K562 (cell line): Measurements from ENCODE around the gene PRMT3. TPM values are rescaled to one million over a fixed set of nuclear protein-coding genes. Genes with fewer than 3 reads are reported as not detected.

ENCODE experiments used
- ATAC-seq: fragments of 200-7000 bp; cut with Tn5 transposase; 3 replicates; pipeline ENCODE4 v1.9.1; 2020; ENCODE audit warnings: moderate library complexity
- BruUV-seq: library from RNA; stranded (reverse); fragments of 400-500 nt; replicated peaks from 2 replicates; lab custom pipeline; 2021; lab: Mats Ljungman, UMichigan
- CTCF ChIA-PET: fragments of 300-600 bp; formaldehyde crosslinking; extraction: SDS; loops from one replicate; lab custom pipeline; 2021; ENCODE audit warnings: low intra/inter-chr PET ratio; lab: Yijun Ruan, JAX
- POLR2A ChIA-PET: fragments of 300-600, 350-650 bp; sonication (Branson Sonifier 250); formaldehyde crosslinking; extraction: SDS; loops from one replicate; lab custom pipeline; 2021; ENCODE audit warnings: antibody characterized with exemption, inconsistent platforms; lab: Yijun Ruan, JAX
- DNase-seq, 4 experiments: peaks; one replicate each; pipeline versions ENCODE4 v3.0.0 to v3.0.0-alpha.2; 2011 to 2018; ENCODE audit warnings: low spot score in 3 of 4, mixed read lengths in 3 of 4; ENCODE audit errors: extremely low read depth in 1 of 4
- FAIRE-seq: peaks from 2 replicates; lab custom pipeline; 2011; peaks lifted over from hg19 to GRCh38; lab: Jason Lieb, UNC
- H2AFZ ChIP-seq: 2 replicates; pipeline ENCODE4 v1.6.0; 2011; ENCODE audit warnings: low read depth, low read length, control low read depth, inconsistent platforms
- H3K27ac ChIP-seq: fragments of 200-600 bp; 3 replicates; pipeline ENCODE4 v1.8.0; 2011; ENCODE audit warnings: low read depth, mild to moderate bottlenecking, control low read depth, inconsistent platforms, low read length, moderate library complexity, mixed read lengths; ENCODE audit errors: extremely low read depth
- H3K27me3 ChIP-seq, 2 experiments: fragments of 300-600 bp in 1 of 2; 2 replicates in 1 of 2; 3 replicates in 1 of 2; pipeline versions ENCODE4 v1.6.0 to v1.8.0; 2011; ENCODE audit warnings: inconsistent platforms in 2 of 2, low read length in 2 of 2, mild to moderate bottlenecking in 1 of 2, mixed read lengths in 1 of 2, moderate library complexity in 1 of 2; ENCODE audit not compliant: control insufficient read depth in 2 of 2, insufficient read depth in 2 of 2
- H3K36me3 ChIP-seq: fragments of 300-600 bp; 3 replicates; pipeline ENCODE4 v1.8.0; 2011; ENCODE audit warnings: mild to moderate bottlenecking, low read length, inconsistent platforms; ENCODE audit not compliant: control insufficient read depth, insufficient read depth
- H3K4me1 ChIP-seq, 2 experiments: fragments of 200-600 bp in 1 of 2; replicated peaks in 1 of 2; 2 replicates in 1 of 2; 3 replicates in 1 of 2; pipeline versions ENCODE4 v1.5.1 to v1.8.0; 2011; ENCODE audit warnings: inconsistent platforms in 2 of 2, low read length in 2 of 2, mild to moderate bottlenecking in 1 of 2, mixed read lengths in 1 of 2, moderate library complexity in 1 of 2; ENCODE audit not compliant: control insufficient read depth in 2 of 2, insufficient read depth in 2 of 2
- H3K4me2 ChIP-seq: 2 replicates; pipeline ENCODE4 v1.6.1; 2011; ENCODE audit warnings: low read length, control low read depth, inconsistent platforms, mixed read lengths; ENCODE audit not compliant: insufficient read depth
- H3K4me3 ChIP-seq: fragments of 200-600 bp; sonication (generic), shearing (Covaris generic); 2 replicates; pipeline ENCODE4 v1.5.1; 2016; ENCODE audit warnings: control low read depth, inconsistent platforms
- H3K79me2 ChIP-seq: fragments of 200-600 bp; 3 replicates; pipeline ENCODE4 v1.8.0; 2011; ENCODE audit warnings: low read length, inconsistent platforms; ENCODE audit not compliant: control insufficient read depth, insufficient read depth
- H3K9ac ChIP-seq, 2 experiments: 2 replicates each; pipeline versions ENCODE4 v1.6.0 to v1.6.1; 2011; ENCODE audit warnings: low read depth in 2 of 2, low read length in 2 of 2, control low read depth in 1 of 2, inconsistent platforms in 1 of 2, mild to moderate bottlenecking in 1 of 2, mixed read lengths in 1 of 2; ENCODE audit not compliant: insufficient read depth in 1 of 2
- H3K9me1 ChIP-seq: one replicate; pipeline ENCODE4 v1.6.0; 2011; ENCODE audit warnings: inconsistent platforms, mild to moderate bottlenecking, low read length, moderate library complexity; ENCODE audit not compliant: control insufficient read depth, insufficient read depth
- H3K9me3 ChIP-seq: replicated peaks from 2 replicates; pipeline ENCODE4 v1.5.1; 2011; ENCODE audit warnings: low read depth, low read length, inconsistent platforms; ENCODE audit not compliant: control insufficient read depth, insufficient read depth
- H4K20me1 ChIP-seq: replicated peaks from 2 replicates; pipeline ENCODE4 v1.6.1; 2011; ENCODE audit warnings: low read length, inconsistent platforms, mixed read lengths; ENCODE audit not compliant: control insufficient read depth, insufficient read depth
- CREB3 ChIP-seq: fragments of 450-650 bp; conservative IDR thresholded peaks from 2 replicates; pipeline ENCODE4 v1.6.1; 2016; ENCODE audit warnings: missing genetic modification characterization, low read depth, mild to moderate bottlenecking, missing compliant biosample characterization, moderate library complexity
- GATA2 ChIP-seq: sonication (generic); formaldehyde crosslinking; IDR thresholded peaks from 2 replicates; pipeline ENCODE4 v1.4.0; 2020; ENCODE audit warnings: mild to moderate bottlenecking, missing genetic modification reagents
- GTF3C2 ChIP-seq: IDR thresholded peaks from 3 replicates; pipeline ENCODE4 v1.6.1; 2011; ENCODE audit warnings: borderline replicate concordance, mild to moderate bottlenecking, moderate library complexity; ENCODE audit not compliant: insufficient read length; ENCODE audit errors: extremely low read depth
- HDAC2 ChIP-seq: fragments of 450-650 bp; IDR thresholded peaks from 2 replicates; pipeline ENCODE4 v1.6.1; 2016; ENCODE audit warnings: mild to moderate bottlenecking
- HMG20B ChIP-seq: fragments of 250-450 bp; sonication (Bioruptor Pico); IDR thresholded peaks from 2 replicates; pipeline ENCODE4 v1.5.0; 2021; ENCODE audit warnings: mild to moderate bottlenecking
- KLF1 ChIP-seq: fragments of 450-650 bp; IDR thresholded peaks from 2 replicates; pipeline ENCODE4 v1.6.1; 2016; ENCODE audit warnings: missing genetic modification characterization, missing compliant biosample characterization
- L3MBTL2 ChIP-seq: fragments of 450-650 bp; IDR thresholded peaks from 2 replicates; pipeline ENCODE4 v1.6.1; 2016; ENCODE audit warnings: mild to moderate bottlenecking, moderate library complexity
- MAZ ChIP-seq, 2 experiments: fragments of 450-650 bp in 1 of 2; sonication (generic) in 1 of 2; formaldehyde crosslinking; IDR thresholded peaks in 1 of 2; conservative IDR thresholded peaks in 1 of 2; 2 replicates each; pipeline versions ENCODE4 v1.4.0 to v1.5.0; 2020; ENCODE audit warnings: mild to moderate bottlenecking in 1 of 2, missing genetic modification reagents in 1 of 2
- NR2C2 ChIP-seq, 2 experiments: fragments of 200-800 bp in 1 of 2; sonication (Bioruptor generic) in 1 of 2; sonication (generic) in 1 of 2; formaldehyde crosslinking in 1 of 2; IDR thresholded peaks; 2 replicates each; pipeline versions ENCODE4 v1.6.1 to v1.8.0; 2016 to 2022; ENCODE audit warnings: mild to moderate bottlenecking in 1 of 2, missing compliant biosample characterization in 1 of 2, missing genetic modification characterization in 1 of 2, missing genetic modification reagents in 1 of 2
- ZNF445 ChIP-seq: fragments of 250-450 bp; sonication (Bioruptor Pico); IDR thresholded peaks from 2 replicates; pipeline ENCODE4 v1.4.0; 2020; ENCODE audit warnings: low read depth, mild to moderate bottlenecking, moderate library complexity
- WGBS: fragments of 100-300 bp; shearing (Covaris generic); methylation state at CpG from one replicate; pipeline ENCODE4 v1.1.6; 2016; ENCODE audit warnings: low coverage, mixed read lengths; ENCODE audit not compliant: insufficient coverage; ENCODE audit errors: missing lambda C conversion rate; 5-methylcytosine and 5-hydroxymethylcytosine counted together
- in situ Hi-C: fragments of 300-500 bp; cut with MboI; formaldehyde crosslinking; loops from 4 replicates; pipeline ENCODE4 v1.15.0; 2018; ENCODE audit warnings: inconsistent platforms, mixed read lengths
- intact Hi-C: fragments of 100-400 bp; cut with micrococcal nuclease; formaldehyde crosslinking; loops from 2 replicates; pipeline ENCODE4 v1.14.2; 2022
- polyA plus RNA-seq, 8 experiments: library from polyadenylated mRNA; depleted of rRNA in 4 of 8; stranded (reverse) in 5 of 8; unstranded in 3 of 8; fragments of >200 nt; fragmentation: Nextera tagmentation in 2 of 8; fragmentation: Illumina TruSeq in 1 of 8; extraction: Ambion mirVana in 2 of 8; extraction: Trizol in 1 of 8; gene quantifications; 2 replicates each; pipeline versions ENCODE4 v1.2.1 to v1.2.3, GENCODE V29; 2011 to 2014; ENCODE audit warnings: inconsistent platforms in 1 of 8, missing spikeins in 1 of 8
- total RNA-seq, 7 experiments: library from RNA; depleted of rRNA in 6 of 7; stranded (reverse); fragments of >200 nt in 6 of 7; fragmentation: Illumina TruSeq in 2 of 7; extraction: Trizol in 2 of 7; gene quantifications; 2 replicates each; pipeline versions ENCODE4 v1.2.1 to v1.2.3, GENCODE V29; 2011 to 2021; ENCODE audit warnings: low replicate concordance in 1 of 7

Gene PRMT3
- total and polyA plus RNA-seq, 9 of the 15 experiments (the other 6 are each of a cell fraction or from before 2014, with no cell fraction given) = 24.0 to 62.1 (median 44.7) TPM

GRCh38 chr11:20474176-20474881 lies 86.8 kb downstream of the PRMT3 start:
- Histone ChIP-seq H3K9me3 (no peaks in the 10 kb centered on the region), H3K4me1 (peaks cover 20 to 41% of the 10 kb centered on the region in 2 experiments), H3K36me3 (peaks cover 21% of the 10 kb centered on the region; the same call in 2 of the 3 replicates), H3K9ac (peak overlapping the region; percentile 34 to 59; a peak in 2 of 4 replicates), H3K4me3 (no peak overlapping the region), H4K20me1 (no peaks in the 10 kb centered on the region), H3K27me3 (no peaks in the 10 kb centered on the region), H3K27ac (peak overlapping the region; percentile 44), H3K79me2 (peaks cover 22% of the 10 kb centered on the region; the same call in 1 of the 3 replicates), H3K4me2 (peak overlapping the region; percentile 27), H3K9me1 (peaks cover 3% of the 10 kb centered on the region), H2AFZ (peak overlapping the region; percentile 42; the same call in 1 of the 2 replicates)
- POLR2A ChIA-PET = interaction anchor here (0.6 to 3.9 kb wide), 4 partner anchors 11 to 110 kb away, joined by 3 to 12 read pairs (median 3); no protein-coding TSS in a partner anchor
- FAIRE-seq (peak; percentile 35), ATAC-seq (peak; percentile 67), DNase-seq (peak in 1 of 4 experiments; percentile 37)
- WGBS = 55% methylated on average over 7 of the region's 7 CpGs
- in situ Hi-C loops (no loop called here), intact Hi-C loops (no loop called here)
- CTCF ChIA-PET = no interaction called here
- BruUV-seq = no TSS peak
- TF ChIP-seq HDAC2 (0 out of 2 replicates have a peak, but pooled peaks have one; percentile 24), L3MBTL2 (peak; percentile 14; the same call in 1 of the 2 replicates), GTF3C2 (no peak), KLF1 (tag) (no peak), ZNF445 (CRISPR knock-in tag) (no peak), GATA2 (CRISPR knock-in tag) (0 out of 2 replicates have a peak, but pooled peaks have one; percentile 17), HMG20B (CRISPR knock-in tag) (no peak), NR2C2 (CRISPR knock-in tag; IDR thresholded peaks at IDR 0.05) (no peak), NR2C2 (tag; IDR thresholded peaks at IDR 0.05) (peak; percentile 31), CREB3 (tag) (no peak), MAZ (CRISPR knock-in tag; conservative IDR thresholded peaks at IDR 0.05 in 1 of 2, IDR thresholded peaks at IDR 0.05 in 1 of 2) (0 out of 4 replicates have a peak, but pooled peaks of 1 of the 2 experiments have one; percentile 6)
